HG02852 (cell line): Measurements from ENCODE around the gene TOMM20.
A peak's percentile ranks its signal among the peaks of the same experiment; 100 is the strongest.
"Not testable (repeated sequence)": the region's sequence is repeated elsewhere in the genome, so short reads cannot be mapped to it uniquely, and the experiment has no call there.

ENCODE experiments used
- ATAC-seq: cut with Tn5 transposase; IDR thresholded peaks from one replicate; pipeline ENCODE4 v1.9.1; 2021; ENCODE audit warnings: mild to moderate bottlenecking, moderate library complexity; ENCODE audit not compliant: unreplicated experiment

Gene TOMM20

GRCh38 chr1:235080297-235080657, 48.4 kb downstream of the TOMM20 start:
- ATAC-seq = not testable (repeated sequence)

DNA sequence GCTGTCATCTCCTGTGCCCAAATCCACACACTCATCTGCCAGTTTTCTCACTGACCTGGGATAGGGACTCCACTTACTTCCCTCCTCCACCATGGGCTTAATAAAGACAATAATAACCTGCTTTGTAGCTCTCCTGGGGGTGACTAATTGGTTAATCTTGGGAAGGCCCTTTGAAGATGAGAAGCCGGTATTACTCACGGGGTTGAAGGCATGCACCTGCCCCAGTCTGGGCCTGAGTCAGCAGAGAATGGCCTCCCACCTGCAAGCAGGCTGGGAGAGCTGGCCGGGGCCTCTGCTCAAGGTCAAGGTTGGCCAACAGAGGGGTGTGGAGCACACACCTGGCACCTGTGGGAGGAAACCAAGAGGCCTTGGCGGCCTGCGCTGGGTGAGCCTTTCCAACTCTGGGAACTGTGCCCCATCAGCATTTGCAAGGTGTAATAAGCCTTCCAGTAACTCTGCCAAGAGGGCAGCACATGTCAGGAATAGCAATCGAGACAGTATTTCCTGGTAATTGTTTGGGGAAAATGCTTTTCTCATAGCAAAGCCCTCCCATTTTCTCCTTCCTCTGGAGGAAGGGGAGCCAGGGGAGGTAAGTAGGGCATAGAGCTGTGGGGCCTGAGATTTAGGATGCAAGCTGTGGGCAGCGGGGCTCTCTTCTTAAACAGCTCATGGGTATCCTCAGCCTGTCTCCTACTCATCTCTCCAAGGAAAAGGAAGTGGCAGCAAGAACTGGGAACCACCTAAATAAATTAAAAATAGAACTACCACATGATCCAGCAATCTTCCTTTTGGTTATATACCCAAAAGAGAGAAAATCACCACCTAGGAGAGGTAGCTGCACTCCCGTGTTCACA, 49.0 kb downstream of the TOMM20 start:
- ATAC-seq = no peak

- no peak for ATAC-seq
These were observed 49.9 kb downstream of the TOMM20 start for GRCh38 chr1:235078480-235079381.

- peak; percentile 35 for ATAC-seq
These were observed 50.8 kb downstream of the TOMM20 start for GRCh38 chr1:235077571-235078479.

DNA sequence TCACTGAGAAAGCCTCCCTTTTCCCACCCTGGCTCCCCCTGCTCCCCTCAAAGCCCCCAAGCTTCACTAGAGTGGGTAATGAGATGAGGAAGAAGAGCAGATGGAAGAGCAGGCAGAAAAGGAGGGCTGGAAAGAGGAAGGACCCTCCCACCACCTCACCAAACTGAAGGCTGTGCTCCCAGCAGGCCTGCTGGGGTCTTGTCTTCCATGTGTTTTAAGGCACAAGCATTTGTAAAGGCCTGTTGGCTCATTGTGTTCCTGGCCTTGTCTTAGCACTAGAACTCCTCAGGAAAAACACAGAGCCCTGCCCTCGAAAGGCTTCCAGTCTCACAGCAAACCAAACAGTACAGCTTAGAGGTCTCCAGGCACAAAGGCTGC, 51.5 kb downstream of the TOMM20 start:
- ATAC-seq = no peak

DNA sequence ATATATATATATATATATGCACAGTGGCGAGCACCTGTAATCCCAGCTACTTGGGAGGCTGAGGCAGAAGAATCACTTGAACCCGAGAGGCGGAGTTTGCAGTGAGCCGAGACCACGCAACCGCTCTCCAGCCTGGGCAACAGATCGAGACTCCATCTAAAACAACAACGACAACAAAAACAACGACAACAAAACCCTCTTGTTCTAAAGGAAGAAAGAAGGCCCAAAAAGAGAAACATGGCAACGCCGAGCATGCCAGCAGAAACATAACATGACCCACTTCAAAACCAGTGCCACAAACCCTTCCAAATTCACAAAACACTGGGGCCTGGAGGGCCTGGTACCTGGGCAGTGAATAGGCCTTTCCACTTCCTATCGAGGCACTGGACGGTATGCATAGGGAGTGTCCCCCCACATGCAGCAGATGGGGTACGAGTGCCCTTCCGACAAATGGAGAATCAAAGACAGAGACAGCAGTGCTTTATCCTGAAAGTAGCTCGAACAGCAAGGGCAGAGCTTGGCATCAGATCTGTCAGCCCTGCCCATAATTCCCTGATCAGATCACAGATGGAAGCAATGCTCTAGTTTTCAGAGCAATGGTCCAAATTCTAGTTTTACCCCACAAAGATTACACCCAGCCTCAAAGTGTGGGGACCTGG, 52.0 kb downstream of the TOMM20 start:
- no peak for ATAC-seq

DNA sequence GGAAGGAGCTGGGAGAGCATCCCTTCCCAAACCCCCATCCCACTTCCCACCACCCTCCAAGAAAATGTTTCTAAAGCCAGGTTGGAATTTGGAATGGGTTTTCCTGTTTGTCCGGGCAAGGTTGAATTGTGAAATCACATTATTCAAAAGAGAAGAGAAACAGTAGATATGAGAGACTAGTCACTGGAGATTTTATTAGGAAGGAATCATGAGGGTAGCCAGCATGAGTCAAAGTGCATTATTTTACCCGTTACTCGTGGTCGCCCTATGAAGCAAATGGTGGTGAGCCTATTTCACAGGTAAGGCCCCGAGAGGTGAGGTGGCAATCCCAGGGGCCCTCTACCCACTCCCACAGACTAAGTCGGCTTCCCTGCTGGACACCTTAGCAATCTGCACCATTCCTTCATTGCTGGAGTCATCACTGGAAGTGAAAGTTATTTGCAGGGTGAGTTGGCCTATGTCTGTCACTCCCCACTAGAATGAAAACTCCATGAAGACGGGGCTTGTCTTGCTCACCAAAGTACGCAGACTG, 52.8 kb downstream of the TOMM20 start:
- no peak for ATAC-seq

DNA sequence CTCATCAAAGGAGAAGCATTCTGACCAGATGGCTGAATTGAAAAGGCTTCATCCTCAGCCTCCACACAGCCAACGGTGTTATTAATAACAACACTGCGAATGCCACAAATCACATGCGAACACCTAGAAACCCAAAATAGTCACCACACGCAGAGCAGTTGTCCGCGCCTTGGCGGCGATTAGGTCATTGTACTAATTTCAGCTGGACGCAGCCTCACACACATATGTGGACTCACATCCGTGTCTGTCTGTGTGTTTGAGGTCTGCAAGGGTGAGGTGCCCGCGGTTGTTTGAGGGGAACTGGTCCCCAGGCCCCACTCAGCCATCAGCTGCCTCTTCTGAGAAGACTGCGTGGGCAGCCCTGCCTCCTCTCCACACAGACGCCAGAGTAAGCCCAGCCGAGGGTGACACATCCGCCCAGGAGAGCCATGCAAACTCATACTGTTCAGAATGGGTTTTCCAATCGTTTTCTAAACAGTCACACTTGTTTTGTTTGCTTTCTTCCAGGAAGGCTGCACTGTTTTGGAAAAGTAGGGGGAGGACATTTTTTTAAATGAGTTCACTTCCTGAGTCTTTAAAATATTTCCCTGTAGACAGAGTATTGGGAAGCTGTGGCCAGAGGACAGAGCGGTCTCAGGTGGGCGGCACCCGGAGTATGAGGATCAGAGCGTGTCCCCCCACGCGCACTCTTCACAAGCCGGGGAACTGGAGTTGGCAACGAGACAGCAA, 53.4 kb downstream of the TOMM20 start:
- peak; percentile 58 for ATAC-seq

- ATAC-seq = peak; percentile 40
These were observed 54.1 kb downstream of the TOMM20 start for GRCh38 chr1:235074523-235075047.

DNA sequence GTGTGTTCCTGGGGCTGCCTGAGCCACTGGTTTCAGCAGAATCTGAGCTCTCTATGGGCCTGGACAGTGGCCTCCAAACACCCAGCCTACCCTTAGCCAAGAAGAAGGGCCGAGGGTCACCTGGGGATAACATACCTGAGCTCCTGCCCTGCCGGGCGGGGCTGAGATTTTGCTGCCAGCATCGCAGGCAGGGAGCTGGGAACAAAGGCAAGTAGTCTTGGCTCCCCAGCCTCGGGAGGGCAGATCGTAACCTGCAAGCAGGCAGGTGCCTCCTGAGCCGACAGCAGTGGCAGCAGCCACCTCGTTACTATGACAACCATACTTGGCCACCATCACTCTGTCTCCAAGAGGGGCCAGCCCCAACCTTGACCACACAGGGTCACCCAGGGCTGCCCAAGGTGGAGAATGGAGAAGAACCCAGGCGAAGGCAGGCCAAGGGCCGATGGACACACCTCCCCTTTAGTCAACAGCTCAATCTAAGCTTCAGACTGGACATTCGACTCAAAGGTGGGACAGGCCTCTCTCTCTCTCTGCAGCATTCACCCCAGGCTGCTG, 54.6 kb downstream of the TOMM20 start:
- no peak for ATAC-seq

DNA sequence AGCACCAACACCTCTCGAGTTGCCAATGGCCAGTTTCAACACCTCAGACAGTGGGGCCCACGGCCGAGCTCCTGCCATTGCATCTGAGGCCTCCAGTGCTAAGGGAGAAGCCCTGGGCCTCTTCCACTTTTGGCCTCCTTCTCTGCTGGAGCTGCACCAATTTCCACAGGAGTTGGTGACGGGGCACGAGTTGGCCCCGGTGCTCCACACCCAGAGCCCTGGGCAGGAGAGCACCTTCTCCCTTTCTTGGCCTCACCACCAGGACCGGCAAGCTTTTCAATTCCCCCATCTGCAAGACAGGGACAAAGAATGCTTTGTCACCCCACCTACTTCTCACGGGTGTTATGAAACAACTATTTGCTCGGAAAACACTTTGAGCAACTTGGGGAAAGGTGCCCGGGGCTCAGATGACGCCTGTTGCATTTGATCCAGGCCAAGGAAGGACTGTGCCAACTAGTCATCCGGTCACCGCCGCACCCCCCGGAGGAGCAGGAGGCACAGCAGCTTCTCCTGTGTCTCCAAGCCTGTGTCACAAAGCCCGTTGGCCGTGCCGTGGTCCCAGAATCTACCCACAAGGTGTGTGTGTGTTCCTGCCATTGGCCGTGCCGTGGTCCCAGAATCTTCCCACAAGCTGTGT, 55.2 kb downstream of the TOMM20 start:
- no peak for ATAC-seq

- ATAC-seq = not testable (repeated sequence)
These were observed 56.1 kb downstream of the TOMM20 start for GRCh38 chr1:235072577-235072976.

DNA sequence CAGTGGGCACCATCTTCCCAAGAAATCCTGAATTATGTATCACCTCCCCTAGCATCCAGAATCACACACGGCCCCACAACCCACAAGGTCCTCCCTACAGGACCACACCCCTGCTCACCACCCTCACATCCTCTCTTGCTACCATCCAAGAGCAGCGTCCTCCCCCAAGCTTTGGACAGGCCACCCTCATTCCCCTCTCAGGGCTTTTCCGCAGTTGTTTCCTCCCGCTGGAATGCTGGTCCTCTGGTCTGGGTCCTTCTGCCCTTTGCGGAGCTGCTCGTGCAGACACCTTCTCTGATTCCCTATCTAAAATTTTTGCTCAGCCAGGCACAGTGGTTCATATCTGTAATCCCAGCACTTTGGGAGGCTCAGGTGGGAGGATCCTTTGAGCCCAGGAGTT, 56.5 kb downstream of the TOMM20 start:
- no peak for ATAC-seq

DNA sequence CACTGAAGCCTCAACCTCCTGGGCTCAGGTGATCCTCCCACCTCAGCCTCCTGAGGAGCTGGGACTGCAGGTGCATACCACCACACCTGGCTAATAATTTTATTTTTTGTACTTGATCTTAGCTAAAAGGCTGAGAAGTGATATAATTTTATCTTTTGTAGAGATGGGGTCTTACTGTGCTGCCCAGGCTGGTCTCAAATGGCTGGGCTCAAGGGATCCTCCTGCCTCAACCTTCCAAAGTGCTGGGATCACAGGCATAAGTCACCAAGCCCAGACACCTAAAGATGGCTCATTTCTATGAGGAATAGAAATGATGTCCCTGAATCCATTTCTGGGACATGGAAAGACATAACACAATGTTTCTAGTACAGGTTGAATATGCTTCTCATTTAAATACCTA, 57.8 kb downstream of the TOMM20 start:
- no peak for ATAC-seq

- ATAC-seq = no peak
These were observed 58.8 kb downstream of the TOMM20 start for GRCh38 chr1:235069577-235070563.

DNA sequence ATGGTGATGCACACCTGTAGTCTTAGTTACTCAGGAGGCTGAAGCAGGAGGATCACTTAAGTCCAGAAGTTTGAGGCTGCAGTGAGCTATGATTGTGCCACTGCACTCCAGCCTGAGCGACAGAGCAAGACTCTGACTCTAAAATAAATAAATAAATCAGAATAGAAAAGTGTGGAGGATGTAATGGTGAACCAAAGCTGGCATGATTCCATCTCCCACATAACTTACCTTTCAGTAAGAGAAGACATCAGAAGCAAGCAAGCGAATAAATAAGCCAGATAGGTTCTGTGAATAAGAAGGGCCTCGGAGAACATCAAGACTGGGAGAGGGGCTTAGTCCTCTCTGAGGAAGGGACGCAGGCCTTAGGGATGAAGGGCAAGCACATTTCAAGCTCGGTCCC, 59.5 kb downstream of the TOMM20 start:
- no peak for ATAC-seq
